GM18520 (cell line): Measurements from ENCODE around the gene SYNGR2.

Experiments
- ATAC-seq: cut with Tn5 transposase; IDR thresholded peaks from one replicate; pipeline ENCODE4 v1.9.1; 2021; ENCODE audit not compliant: unreplicated experiment

Gene SYNGR2

GRCh38 chr17:78197147-78197832, 28.9 kb downstream of the SYNGR2 start:
- no peak for ATAC-seq

DNA sequence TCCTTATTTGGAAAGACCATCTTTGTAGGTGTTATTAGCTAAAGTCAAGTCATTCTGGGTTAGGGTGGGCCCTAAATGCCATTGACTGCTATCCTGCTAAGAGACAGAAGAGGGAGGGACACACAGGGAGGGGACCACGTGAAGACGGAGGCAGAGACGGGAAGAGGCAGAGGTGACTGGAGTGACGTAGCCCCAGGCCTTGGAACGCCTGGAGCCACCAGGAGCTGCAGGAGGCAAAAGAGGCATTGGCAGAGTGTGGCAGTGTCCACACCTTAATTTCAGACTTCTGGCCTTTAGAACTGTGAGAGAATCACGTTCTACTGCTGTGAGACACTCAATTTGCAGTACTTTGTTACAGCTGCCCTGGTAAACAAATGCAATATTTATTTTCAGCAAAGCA, 32.1 kb downstream of the SYNGR2 start:
- ATAC-seq = no peak

DNA sequence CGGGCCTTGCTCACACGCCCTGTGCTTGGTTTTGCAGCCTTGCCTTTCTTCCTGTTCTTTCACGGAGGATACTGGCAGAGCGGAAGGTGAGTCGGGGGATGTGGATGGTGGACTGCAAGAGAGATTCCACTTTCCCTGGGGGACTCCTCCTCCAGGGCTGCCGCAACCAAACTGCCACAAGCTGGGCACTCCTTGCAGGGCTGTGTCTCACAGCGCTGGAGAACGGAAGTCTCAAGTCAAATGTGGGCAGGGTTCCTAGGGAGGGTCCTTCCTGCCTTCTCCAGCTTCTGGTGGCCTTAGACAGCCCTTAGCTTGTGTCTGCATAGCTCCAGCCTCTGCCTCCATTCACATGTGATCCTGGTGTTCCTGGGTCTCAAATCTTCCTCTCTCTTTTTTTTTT, 34.3 kb downstream of the SYNGR2 start:
- no peak for ATAC-seq

GRCh38 chr17:78204387-78205123, 36.2 kb downstream of the SYNGR2 start:
- no peak for ATAC-seq

DNA sequence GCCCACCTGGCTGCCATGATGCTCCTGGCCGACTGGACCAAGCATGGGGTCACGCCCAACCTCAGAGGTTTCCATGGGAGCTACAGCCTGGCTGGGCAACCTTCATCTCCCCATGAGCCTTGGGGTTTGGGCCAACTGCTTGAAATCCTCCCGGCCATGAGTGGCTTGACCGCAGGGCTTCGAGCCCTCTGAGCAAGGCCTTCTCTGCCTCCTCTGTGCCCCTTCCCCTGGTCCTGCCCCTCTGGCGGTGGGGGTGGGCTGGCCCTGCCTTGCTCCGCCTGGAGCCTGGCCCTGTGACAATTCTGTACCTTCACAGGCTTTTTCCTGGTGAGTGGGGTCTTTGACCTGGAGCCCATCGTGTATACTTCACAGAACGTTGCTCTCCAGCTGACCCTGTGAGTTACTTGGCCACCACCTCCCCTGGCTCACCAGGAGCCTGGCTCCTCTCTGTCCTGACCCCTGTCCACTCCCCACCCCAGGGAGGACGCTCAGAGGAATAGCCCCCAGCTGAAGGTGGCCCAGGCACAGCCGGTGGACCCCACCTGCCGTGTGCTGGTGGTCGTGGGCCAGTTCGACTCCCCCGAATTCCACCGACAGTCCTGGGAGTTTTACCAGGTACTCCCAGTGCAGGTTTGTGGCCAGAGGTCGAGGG, 36.9 kb downstream of the SYNGR2 start:
- no peak for ATAC-seq

DNA sequence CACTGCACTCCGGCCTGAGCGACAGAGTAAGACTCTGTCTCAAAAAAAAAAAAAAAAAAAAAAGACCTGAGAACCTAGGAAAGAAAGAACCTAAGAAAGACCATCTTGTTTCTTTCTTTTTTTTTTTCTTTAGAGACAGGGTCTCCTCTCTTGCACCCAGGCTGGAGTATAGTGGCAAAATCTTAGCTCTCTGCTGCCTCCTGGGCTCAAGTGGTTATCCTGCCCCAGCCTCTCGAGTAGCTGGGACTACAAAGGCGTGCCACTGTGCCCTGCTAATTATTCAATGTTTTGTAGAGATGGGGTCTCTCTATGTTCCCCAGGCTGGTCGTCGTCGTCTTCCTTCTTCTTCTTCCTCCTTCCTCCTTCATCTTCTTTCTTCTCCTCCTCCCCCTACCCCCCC, 37.9 kb downstream of the SYNGR2 start:
- ATAC-seq = no peak

DNA sequence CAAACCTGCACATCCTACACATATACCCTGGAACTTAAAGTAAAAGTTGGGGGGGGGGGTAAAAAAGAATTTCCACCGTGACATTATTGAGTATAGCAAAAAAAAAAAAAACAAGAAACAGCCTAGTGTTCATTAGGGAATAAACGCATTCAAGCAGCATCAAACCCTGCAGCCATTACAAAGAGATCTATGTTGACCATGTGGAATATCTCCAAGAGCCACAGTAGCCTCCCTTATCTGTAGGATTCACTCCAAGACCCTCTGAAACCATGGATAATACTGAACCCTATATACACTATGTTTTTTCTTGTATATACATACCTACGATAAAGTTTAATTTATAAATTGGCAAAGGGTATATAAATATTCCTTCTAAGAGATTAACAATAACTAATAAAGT, 40.1 kb downstream of the SYNGR2 start:
- ATAC-seq = no peak

GRCh38 chr17:78210111-78210510, 41.7 kb downstream of the SYNGR2 start:
- ATAC-seq = no peak

DNA sequence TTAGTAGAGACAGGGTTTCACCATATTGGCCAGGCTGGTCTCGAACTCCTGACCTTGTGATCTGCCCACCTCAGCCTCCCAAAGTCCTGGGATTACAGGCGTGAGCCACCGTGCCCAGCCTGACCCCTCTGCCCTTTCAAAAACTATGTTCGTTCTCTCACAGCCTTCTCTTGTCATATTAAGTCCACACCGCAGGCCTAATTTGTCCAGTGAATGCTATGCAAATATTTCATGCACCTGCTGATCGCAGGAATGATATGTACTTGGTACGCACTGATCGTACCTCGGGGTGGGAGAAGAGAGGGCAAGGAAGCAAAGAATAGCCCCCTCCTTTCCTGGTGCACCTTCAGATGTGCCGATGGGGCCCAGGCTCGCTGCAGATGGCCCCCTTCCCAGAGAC, 42.7 kb downstream of the SYNGR2 start:
- no peak for ATAC-seq

GRCh38 chr17:78214016-78214705, 45.8 kb downstream of the SYNGR2 start, which contains the start of gene BIRC5:
Gene BIRC5 (plus strand): TSS chr17:78214253. CDS start chr17:78214317, 64 bp downstream.
- ATAC-seq = peak; percentile 56

DNA sequence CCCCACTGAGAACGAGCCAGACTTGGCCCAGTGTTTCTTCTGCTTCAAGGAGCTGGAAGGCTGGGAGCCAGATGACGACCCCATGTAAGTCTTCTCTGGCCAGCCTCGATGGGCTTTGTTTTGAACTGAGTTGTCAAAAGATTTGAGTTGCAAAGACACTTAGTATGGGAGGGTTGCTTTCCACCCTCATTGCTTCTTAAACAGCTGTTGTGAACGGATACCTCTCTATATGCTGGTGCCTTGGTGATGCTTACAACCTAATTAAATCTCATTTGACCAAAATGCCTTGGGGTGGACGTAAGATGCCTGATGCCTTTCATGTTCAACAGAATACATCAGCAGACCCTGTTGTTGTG, 46.3 kb downstream of the SYNGR2 start:
- ATAC-seq = no peak

DNA sequence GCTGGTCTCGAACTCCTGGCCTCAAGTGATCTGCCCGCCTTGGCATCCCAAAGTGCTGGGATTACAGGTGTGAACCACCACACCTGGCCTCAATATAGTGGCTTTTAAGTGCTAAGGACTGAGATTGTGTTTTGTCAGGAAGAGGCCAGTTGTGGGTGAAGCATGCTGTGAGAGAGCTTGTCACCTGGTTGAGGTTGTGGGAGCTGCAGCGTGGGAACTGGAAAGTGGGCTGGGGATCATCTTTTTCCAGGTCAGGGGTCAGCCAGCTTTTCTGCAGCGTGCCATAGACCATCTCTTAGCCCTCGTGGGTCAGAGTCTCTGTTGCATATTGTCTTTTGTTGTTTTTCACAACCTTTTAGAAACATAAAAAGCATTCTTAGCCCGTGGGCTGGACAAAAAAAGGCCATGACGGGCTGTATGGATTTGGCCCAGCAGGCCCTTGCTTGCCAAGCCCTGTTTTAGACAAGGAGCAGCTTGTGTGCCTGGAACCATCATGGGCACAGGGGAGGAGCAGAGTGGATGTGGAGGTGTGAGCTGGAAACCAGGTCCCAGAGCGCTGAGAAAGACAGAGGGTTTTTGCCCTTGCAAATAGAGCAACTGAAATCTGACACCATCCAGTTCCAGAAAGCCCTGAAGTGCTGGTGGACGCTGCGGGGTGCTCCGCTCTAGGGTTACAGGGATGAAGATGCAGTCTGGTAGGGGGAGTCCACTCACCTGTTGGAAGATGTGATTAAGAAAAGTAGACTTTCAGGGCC, 51.2 kb downstream of the SYNGR2 start:
- ATAC-seq = no peak
